ENCODE measurements around the gene PRKCA. TPM values are rescaled to one million over a fixed set of nuclear protein-coding genes. Genes with fewer than 3 reads are reported as not detected.

PRKCA gene
- total RNA-seq, 3 donors from 2014 or later, result 5.1 to 10.5 (median 6.6) TPM

- TF ChIP-seq POLR2A (IDR thresholded peaks at IDR 0.05) (no peak), CTCF (IDR thresholded peaks at IDR 0.05) (no peak), POLR2AphosphoS5 (IDR thresholded peaks at IDR 0.05) (no peak)
- Histone ChIP-seq H3K9me3 (no peaks in the 10 kb centered on the region), H3K36me3 (no peaks in the 10 kb centered on the region), H3K27ac (no peak overlapping the region), H3K4me3 (no peak overlapping the region), H3K27me3 (no peaks in the 10 kb centered on the region), H3K4me1 (no peaks in the 10 kb centered on the region)
- no peak for DNase-seq (ENCODE audit: low spot score in 2 of 2)
- intact Hi-C loops (cut with DNase I; ENCODE audit: low total_unique reads), result no loop called here
Measured at GRCh38 chr17:66445229-66445628, 142.8 kb downstream of the PRKCA start.

GRCh38 chr17:66446419-66446818 is 144.0 kb downstream of the PRKCA start:
- no peaks in the 10 kb centered on the region for H3K36me3 ChIP-seq
- DNase-seq (ENCODE audit: low spot score in 2 of 2), result no peak
- TF ChIP-seq POLR2A (IDR thresholded peaks at IDR 0.05) (no peak), POLR2AphosphoS5 (IDR thresholded peaks at IDR 0.05) (no peak), CTCF (IDR thresholded peaks at IDR 0.05) (no peak)
- H3K4me3 ChIP-seq, result no peak overlapping the region
- no peak overlapping the region for H3K27ac ChIP-seq
- intact Hi-C loops (cut with DNase I; ENCODE audit: low total_unique reads), result no loop called here
- no peaks in the 10 kb centered on the region for H3K9me3 ChIP-seq
- no peaks in the 10 kb centered on the region for H3K27me3 ChIP-seq
- no peaks in the 10 kb centered on the region for H3K4me1 ChIP-seq

DNA sequence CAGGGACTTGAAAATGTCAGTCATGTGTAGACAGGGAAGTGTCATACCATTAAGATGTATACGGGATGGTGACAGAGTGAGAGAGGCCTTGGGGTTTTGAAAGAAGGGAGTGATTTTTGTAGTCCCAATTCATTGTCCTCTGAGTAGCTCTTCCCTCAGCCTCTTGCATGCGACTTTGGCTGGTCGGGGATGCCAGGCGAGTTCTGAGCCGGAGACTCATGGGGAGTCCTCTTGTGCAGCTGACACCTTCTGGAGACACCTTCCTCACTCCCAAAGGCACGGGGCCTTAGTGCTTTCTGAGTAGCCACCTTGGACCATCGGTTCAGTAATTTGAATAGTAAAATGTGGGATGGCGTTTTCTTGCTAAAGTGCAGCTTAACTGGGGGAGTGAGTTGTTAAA is 144.7 kb downstream of the PRKCA start:
- Histone ChIP-seq H3K4me3 (no peak overlapping the region), H3K9me3 (no peaks in the 10 kb centered on the region), H3K27me3 (no peaks in the 10 kb centered on the region), H3K36me3 (no peaks in the 10 kb centered on the region), H3K27ac (no peak overlapping the region), H3K4me1 (no peaks in the 10 kb centered on the region)
- intact Hi-C loops (cut with DNase I; ENCODE audit: low total_unique reads), result no loop called here
- TF ChIP-seq POLR2A (IDR thresholded peaks at IDR 0.05) (no peak), CTCF (IDR thresholded peaks at IDR 0.05) (no peak), POLR2AphosphoS5 (IDR thresholded peaks at IDR 0.05) (no peak)
- DNase-seq (ENCODE audit: low spot score in 2 of 2), result no peak

DNA sequence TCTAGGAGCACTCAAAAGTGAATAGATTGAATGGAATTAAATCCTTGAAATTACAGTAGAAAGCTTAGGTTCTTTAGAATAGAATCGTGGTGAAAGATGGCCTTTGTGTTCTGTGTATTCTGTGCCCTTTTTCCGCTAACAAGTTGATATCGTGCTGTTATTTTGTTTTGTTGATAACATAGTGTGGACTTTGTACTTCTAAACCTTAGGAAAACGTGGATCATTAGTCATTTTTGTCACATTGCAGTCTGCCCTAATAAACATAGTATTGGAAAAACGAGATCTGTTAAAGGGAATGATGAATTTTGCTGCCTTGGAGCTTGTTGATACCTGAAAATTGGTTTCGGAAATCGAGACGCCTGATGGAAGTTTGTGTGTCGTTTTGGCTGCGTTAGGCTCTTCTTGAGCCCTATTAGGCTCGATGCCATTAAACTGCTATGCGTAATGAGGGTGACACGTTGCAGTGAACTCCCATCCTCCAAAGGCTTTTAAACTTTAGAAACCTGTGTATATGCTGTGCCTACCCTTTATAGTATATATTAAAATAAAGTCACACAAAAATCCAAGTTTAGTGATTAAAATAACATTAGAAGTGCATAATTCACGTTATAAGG is 145.7 kb downstream of the PRKCA start:
- Histone ChIP-seq H3K27me3 (no peaks in the 10 kb centered on the region), H3K36me3 (no peaks in the 10 kb centered on the region), H3K4me1 (no peaks in the 10 kb centered on the region), H3K27ac (no peak overlapping the region), H3K9me3 (no peaks in the 10 kb centered on the region), H3K4me3 (no peak overlapping the region)
- intact Hi-C loops (cut with DNase I; ENCODE audit: low total_unique reads), result no loop called here
- TF ChIP-seq POLR2AphosphoS5 (IDR thresholded peaks at IDR 0.05) (no peak), CTCF (IDR thresholded peaks at IDR 0.05) (no peak), POLR2A (IDR thresholded peaks at IDR 0.05) (no peak)
- no peak for DNase-seq (ENCODE audit: low spot score in 2 of 2)

DNA sequence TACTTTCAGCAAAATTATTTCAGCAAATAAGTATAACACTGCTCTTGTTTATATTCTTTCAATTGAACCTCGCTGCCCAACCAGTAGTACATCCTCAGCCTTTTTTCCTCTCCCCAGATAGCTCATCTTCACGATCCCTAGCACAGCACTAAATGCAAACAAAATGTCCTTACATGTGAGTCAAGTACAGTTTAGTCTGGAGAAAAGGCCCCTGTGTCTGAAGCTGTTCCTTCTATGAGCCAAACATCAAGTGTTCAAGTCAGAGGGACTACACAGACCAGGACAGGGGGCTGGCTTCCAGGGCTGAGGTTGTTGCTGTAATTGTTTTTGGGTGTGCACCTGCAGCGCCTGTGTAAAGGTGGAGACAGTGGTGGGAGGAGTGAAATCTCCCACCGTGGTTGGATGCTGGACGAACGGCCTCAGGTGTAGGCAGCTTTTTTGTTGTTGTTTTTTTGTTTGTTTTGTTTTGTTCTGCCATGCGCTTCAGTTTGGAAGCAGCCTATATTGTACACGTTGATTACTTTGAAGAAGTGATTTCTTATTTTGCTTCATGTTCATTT is 147.1 kb downstream of the PRKCA start:
- Histone ChIP-seq H3K4me1 (no peaks in the 10 kb centered on the region), H3K27me3 (no peaks in the 10 kb centered on the region)

More for the DNA sequence above, 147.1 kb downstream of the PRKCA start:
- intact Hi-C loops (cut with DNase I; ENCODE audit: low total_unique reads), result no loop called here
- no peaks in the 10 kb centered on the region for H3K9me3 ChIP-seq
- DNase-seq (ENCODE audit: low spot score in 2 of 2), result no peak
- TF ChIP-seq CTCF (IDR thresholded peaks at IDR 0.05), result no peak
- no peak for TF ChIP-seq POLR2A (IDR thresholded peaks at IDR 0.05)
- no peak for TF ChIP-seq POLR2AphosphoS5 (IDR thresholded peaks at IDR 0.05)
- no peak overlapping the region for H3K27ac ChIP-seq
- H3K36me3 ChIP-seq, result no peaks in the 10 kb centered on the region
- H3K4me3 ChIP-seq, result no peak overlapping the region
